WTC11 (cell line): Measurements from ENCODE around the gene MIX23. TPM values are rescaled to one million over a fixed set of nuclear protein-coding genes. Genes with fewer than 3 reads are reported as not detected.

ENCODE experiments used
- CREM ChIP-seq: sonication (generic); formaldehyde crosslinking; IDR thresholded peaks from 2 replicates; pipeline ENCODE4 v1.8.1; 2022; ENCODE audit warnings: mild to moderate bottlenecking, missing genetic modification reagents, moderate library complexity
- FOXJ3 ChIP-seq: sonication (generic); formaldehyde crosslinking; IDR thresholded peaks from 2 replicates; pipeline ENCODE4 v1.9.0; 2021; ENCODE audit warnings: missing genetic modification reagents, mild to moderate bottlenecking, borderline replicate concordance
- FOXP1 ChIP-seq: sonication (generic); formaldehyde crosslinking; IDR thresholded peaks from 2 replicates; pipeline ENCODE4 v1.8.0; 2022; ENCODE audit warnings: missing genetic modification reagents, mild to moderate bottlenecking, moderate library complexity, borderline replicate concordance
- GABPB1 ChIP-seq: sonication (generic); formaldehyde crosslinking; IDR thresholded peaks from 2 replicates; pipeline ENCODE4 v1.8.1; 2023; ENCODE audit warnings: mild to moderate bottlenecking, missing genetic modification reagents
- GRHL2 ChIP-seq: fragments of 250-450 bp; sonication (Bioruptor Pico); IDR thresholded peaks from 2 replicates; pipeline ENCODE4 v1.8.0; 2022; ENCODE audit warnings: mild to moderate bottlenecking, moderate library complexity; ENCODE audit not compliant: insufficient replicate concordance, severe bottlenecking
- NFATC4 ChIP-seq: fragments of 250-450 bp; sonication (Bioruptor Pico); IDR thresholded peaks from 2 replicates; pipeline ENCODE4 v1.9.0; 2021; ENCODE audit warnings: mild to moderate bottlenecking
- NR2C2 ChIP-seq: sonication (generic); formaldehyde crosslinking; IDR thresholded peaks from 2 replicates; pipeline ENCODE4 v1.8.0; 2022; ENCODE audit warnings: mild to moderate bottlenecking, missing genetic modification reagents
- NR3C1 ChIP-seq: sonication (generic); formaldehyde crosslinking; conservative IDR thresholded peaks from 2 replicates; pipeline ENCODE4 v1.8.1; 2023; ENCODE audit warnings: low read depth, mild to moderate bottlenecking, missing genetic modification reagents
- OVOL2 ChIP-seq: fragments of 250-450 bp; sonication (Bioruptor Pico); IDR thresholded peaks from 2 replicates; pipeline ENCODE4 v1.9.0; 2021; ENCODE audit warnings: mild to moderate bottlenecking, borderline replicate concordance
- SP1 ChIP-seq: sonication (generic); formaldehyde crosslinking; conservative IDR thresholded peaks from 2 replicates; pipeline ENCODE4 v1.8.1; 2022; ENCODE audit warnings: missing genetic modification reagents
- TCF7 ChIP-seq: sonication (generic); formaldehyde crosslinking; IDR thresholded peaks from 2 replicates; pipeline ENCODE4 v1.8.0; 2022; ENCODE audit warnings: mild to moderate bottlenecking, low read depth, missing genetic modification reagents, moderate library complexity
- TEAD4 ChIP-seq: sonication (generic); formaldehyde crosslinking; IDR thresholded peaks from 2 replicates; pipeline ENCODE4 v1.8.0; 2022; ENCODE audit warnings: mild to moderate bottlenecking, missing genetic modification reagents
- ZBTB21 ChIP-seq: sonication (generic); formaldehyde crosslinking; IDR thresholded peaks from 2 replicates; pipeline ENCODE4 v1.8.1; 2023; ENCODE audit warnings: mild to moderate bottlenecking, missing genetic modification reagents, borderline replicate concordance
- ZNF121 ChIP-seq: sonication (generic); formaldehyde crosslinking; IDR thresholded peaks from 2 replicates; pipeline ENCODE4 v1.8.0; 2023; ENCODE audit warnings: missing genetic modification reagents
- ZNF232 ChIP-seq: sonication (generic); formaldehyde crosslinking; IDR thresholded peaks from 2 replicates; pipeline ENCODE4 v1.8.0; 2022; ENCODE audit warnings: mild to moderate bottlenecking, missing genetic modification reagents
- ZNF317 ChIP-seq: sonication (generic); formaldehyde crosslinking; IDR thresholded peaks from 2 replicates; pipeline ENCODE4 v1.8.1; 2023; ENCODE audit warnings: low read depth, mild to moderate bottlenecking, moderate library complexity, missing genetic modification reagents, borderline replicate concordance
- ZNF416 ChIP-seq: fragments of 250-450 bp; sonication (Bioruptor Pico); IDR thresholded peaks from 2 replicates; pipeline ENCODE4 v1.9.0; 2021; ENCODE audit warnings: mild to moderate bottlenecking, inconsistent platforms
- total RNA-seq: library from RNA; stranded (reverse); gene quantifications from 3 replicates; pipeline ENCODE4 v1.2.3, GENCODE V29; 2021
- TF ChIP-seq, protein P1 (sequence below): sonication (generic); formaldehyde crosslinking; conservative IDR thresholded peaks from 2 replicates; pipeline ENCODE4 v1.8.1; 2023; ENCODE audit warnings: mild to moderate bottlenecking, low read depth, missing genetic modification reagents, moderate library complexity
- TF ChIP-seq, protein P2 (sequence below): sonication (generic); formaldehyde crosslinking; IDR thresholded peaks from 2 replicates; pipeline ENCODE4 v1.8.0; 2022; ENCODE audit warnings: mild to moderate bottlenecking, missing genetic modification reagents
- TF ChIP-seq, protein P3 (sequence below): sonication (generic); formaldehyde crosslinking; IDR thresholded peaks from 2 replicates; pipeline ENCODE4 v1.8.1; 2022; ENCODE audit warnings: low read depth, mild to moderate bottlenecking, moderate library complexity, missing genetic modification reagents, borderline replicate concordance
- TF ChIP-seq, protein P4 (sequence below): sonication (generic); formaldehyde crosslinking; IDR thresholded peaks from 2 replicates; pipeline ENCODE4 v1.8.1; 2023; ENCODE audit warnings: mild to moderate bottlenecking, moderate library complexity, missing genetic modification reagents
- TF ChIP-seq, protein P5 (sequence below): fragments of 250-450 bp; sonication (Bioruptor Pico); IDR thresholded peaks from 2 replicates; pipeline ENCODE4 v1.9.0; 2021; ENCODE audit warnings: mild to moderate bottlenecking, borderline replicate concordance
- TF ChIP-seq, protein P6 (sequence below): sonication (generic); formaldehyde crosslinking; IDR thresholded peaks from 2 replicates; pipeline ENCODE4 v1.8.0; 2022; ENCODE audit warnings: mild to moderate bottlenecking, missing genetic modification reagents
- TF ChIP-seq, protein P7 (sequence below): sonication (generic); formaldehyde crosslinking; IDR thresholded peaks from 2 replicates; pipeline ENCODE4 v1.8.1; 2023; ENCODE audit warnings: mild to moderate bottlenecking, missing genetic modification reagents, moderate library complexity

The MIX23 gene
- total RNA-seq, 1 experiment from 2014 or later: 81.7 TPM

DNA sequence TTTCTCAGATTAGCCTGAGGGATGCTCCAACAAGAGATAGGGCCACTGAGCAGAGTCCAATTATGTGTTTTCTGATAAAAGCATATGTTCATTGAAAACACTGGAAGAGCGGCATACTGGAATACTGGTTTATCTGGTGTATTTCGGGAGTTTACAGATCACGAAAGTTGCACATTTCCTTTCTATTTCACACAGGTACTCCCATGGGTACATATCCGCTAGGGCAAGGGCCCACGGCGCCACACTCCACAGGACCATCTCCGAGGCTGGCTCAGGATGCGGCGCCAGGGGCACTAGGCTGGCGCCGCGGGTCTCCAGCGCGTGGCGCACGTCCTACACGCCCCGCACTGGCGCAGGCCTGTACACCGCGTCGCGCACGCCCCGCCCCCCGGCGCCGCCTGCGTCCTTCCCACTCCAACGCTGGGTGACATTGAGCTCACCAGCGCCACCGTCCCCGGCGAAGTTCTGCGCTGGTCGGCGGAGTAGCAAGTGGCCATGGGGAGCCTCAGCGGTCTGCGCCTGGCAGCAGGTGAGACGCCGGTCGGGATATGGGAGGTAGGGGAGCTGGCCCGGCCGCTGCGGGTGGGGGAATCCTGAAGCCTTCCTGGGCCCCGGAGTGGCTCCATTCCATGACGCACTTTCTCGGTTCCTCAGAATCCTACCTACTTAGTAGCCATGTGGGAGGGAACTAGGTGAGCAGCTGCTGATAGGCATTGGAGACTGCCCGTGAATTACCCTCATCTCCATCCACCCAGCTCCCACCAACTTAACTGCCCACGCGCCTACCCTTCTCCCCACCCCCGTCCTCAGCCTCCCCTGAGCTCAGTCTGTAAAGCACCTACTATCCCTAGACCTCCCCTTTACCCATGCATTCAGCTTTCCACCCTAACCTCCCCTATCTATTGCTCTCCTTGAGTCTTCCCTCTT is 1.0 kb upstream of the MIX23 start, which contains the start of gene FAM162A (continued):
- TF ChIP-seq, protein P1, sequence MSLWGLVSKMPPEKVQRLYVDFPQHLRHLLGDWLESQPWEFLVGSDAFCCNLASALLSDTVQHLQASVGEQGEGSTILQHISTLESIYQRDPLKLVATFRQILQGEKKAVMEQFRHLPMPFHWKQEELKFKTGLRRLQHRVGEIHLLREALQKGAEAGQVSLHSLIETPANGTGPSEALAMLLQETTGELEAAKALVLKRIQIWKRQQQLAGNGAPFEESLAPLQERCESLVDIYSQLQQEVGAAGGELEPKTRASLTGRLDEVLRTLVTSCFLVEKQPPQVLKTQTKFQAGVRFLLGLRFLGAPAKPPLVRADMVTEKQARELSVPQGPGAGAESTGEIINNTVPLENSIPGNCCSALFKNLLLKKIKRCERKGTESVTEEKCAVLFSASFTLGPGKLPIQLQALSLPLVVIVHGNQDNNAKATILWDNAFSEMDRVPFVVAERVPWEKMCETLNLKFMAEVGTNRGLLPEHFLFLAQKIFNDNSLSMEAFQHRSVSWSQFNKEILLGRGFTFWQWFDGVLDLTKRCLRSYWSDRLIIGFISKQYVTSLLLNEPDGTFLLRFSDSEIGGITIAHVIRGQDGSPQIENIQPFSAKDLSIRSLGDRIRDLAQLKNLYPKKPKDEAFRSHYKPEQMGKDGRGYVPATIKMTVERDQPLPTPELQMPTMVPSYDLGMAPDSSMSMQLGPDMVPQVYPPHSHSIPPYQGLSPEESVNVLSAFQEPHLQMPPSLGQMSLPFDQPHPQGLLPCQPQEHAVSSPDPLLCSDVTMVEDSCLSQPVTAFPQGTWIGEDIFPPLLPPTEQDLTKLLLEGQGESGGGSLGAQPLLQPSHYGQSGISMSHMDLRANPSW: no peak
- TF ChIP-seq CREM (CRISPR knock-in tag) (no peak), ZNF317 (no peak), GRHL2 (CRISPR knock-in tag) (no peak), SP1 (CRISPR knock-in tag) (peak; percentile 95), FOXJ3 (CRISPR knock-in tag) (no peak), NFATC4 (no peak), NR3C1 (CRISPR knock-in tag) (no peak), ZNF121 (CRISPR knock-in tag) (no peak), TEAD4 (CRISPR knock-in tag) (no peak), GABPB1 (CRISPR knock-in tag) (peak; percentile 49), NR2C2 (CRISPR knock-in tag) (no peak), ZBTB21 (CRISPR knock-in tag) (peak; percentile 93), FOXP1 (CRISPR knock-in tag) (peak; percentile 69), ZNF232 (peak; percentile 69; the same call in 1 of the 2 replicates), ZNF416 (CRISPR knock-in tag) (no peak), OVOL2 (CRISPR knock-in tag) (no peak), TCF7 (CRISPR knock-in tag) (no peak)
- TF ChIP-seq, protein P2, sequence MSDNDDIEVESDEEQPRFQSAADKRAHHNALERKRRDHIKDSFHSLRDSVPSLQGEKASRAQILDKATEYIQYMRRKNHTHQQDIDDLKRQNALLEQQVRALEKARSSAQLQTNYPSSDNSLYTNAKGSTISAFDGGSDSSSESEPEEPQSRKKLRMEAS (CRISPR knock-in tag): peak; percentile 93
- TF ChIP-seq, protein P3, sequence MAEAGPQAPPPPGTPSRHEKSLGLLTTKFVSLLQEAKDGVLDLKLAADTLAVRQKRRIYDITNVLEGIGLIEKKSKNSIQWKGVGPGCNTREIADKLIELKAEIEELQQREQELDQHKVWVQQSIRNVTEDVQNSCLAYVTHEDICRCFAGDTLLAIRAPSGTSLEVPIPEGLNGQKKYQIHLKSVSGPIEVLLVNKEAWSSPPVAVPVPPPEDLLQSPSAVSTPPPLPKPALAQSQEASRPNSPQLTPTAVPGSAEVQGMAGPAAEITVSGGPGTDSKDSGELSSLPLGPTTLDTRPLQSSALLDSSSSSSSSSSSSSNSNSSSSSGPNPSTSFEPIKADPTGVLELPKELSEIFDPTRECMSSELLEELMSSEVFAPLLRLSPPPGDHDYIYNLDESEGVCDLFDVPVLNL (CRISPR knock-in tag): no peak
- TF ChIP-seq, protein P4, sequence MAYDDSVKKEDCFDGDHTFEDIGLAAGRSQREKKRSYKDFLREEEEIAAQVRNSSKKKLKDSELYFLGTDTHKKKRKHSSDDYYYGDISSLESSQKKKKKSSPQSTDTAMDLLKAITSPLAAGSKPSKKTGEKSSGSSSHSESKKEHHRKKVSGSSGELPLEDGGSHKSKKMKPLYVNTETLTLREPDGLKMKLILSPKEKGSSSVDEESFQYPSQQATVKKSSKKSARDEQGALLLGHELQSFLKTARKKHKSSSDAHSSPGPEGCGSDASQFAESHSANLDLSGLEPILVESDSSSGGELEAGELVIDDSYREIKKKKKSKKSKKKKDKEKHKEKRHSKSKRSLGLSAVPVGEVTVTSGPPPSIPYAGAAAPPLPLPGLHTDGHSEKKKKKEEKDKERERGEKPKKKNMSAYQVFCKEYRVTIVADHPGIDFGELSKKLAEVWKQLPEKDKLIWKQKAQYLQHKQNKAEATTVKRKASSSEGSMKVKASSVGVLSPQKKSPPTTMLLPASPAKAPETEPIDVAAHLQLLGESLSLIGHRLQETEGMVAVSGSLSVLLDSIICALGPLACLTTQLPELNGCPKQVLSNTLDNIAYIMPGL (CRISPR knock-in tag): peak; percentile 97
- TF ChIP-seq, protein P5, sequence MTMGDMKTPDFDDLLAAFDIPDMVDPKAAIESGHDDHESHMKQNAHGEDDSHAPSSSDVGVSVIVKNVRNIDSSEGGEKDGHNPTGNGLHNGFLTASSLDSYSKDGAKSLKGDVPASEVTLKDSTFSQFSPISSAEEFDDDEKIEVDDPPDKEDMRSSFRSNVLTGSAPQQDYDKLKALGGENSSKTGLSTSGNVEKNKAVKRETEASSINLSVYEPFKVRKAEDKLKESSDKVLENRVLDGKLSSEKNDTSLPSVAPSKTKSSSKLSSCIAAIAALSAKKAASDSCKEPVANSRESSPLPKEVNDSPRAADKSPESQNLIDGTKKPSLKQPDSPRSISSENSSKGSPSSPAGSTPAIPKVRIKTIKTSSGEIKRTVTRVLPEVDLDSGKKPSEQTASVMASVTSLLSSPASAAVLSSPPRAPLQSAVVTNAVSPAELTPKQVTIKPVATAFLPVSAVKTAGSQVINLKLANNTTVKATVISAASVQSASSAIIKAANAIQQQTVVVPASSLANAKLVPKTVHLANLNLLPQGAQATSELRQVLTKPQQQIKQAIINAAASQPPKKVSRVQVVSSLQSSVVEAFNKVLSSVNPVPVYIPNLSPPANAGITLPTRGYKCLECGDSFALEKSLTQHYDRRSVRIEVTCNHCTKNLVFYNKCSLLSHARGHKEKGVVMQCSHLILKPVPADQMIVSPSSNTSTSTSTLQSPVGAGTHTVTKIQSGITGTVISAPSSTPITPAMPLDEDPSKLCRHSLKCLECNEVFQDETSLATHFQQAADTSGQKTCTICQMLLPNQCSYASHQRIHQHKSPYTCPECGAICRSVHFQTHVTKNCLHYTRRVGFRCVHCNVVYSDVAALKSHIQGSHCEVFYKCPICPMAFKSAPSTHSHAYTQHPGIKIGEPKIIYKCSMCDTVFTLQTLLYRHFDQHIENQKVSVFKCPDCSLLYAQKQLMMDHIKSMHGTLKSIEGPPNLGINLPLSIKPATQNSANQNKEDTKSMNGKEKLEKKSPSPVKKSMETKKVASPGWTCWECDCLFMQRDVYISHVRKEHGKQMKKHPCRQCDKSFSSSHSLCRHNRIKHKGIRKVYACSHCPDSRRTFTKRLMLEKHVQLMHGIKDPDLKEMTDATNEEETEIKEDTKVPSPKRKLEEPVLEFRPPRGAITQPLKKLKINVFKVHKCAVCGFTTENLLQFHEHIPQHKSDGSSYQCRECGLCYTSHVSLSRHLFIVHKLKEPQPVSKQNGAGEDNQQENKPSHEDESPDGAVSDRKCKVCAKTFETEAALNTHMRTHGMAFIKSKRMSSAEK (CRISPR knock-in tag): no peak
- TF ChIP-seq, protein P6, sequence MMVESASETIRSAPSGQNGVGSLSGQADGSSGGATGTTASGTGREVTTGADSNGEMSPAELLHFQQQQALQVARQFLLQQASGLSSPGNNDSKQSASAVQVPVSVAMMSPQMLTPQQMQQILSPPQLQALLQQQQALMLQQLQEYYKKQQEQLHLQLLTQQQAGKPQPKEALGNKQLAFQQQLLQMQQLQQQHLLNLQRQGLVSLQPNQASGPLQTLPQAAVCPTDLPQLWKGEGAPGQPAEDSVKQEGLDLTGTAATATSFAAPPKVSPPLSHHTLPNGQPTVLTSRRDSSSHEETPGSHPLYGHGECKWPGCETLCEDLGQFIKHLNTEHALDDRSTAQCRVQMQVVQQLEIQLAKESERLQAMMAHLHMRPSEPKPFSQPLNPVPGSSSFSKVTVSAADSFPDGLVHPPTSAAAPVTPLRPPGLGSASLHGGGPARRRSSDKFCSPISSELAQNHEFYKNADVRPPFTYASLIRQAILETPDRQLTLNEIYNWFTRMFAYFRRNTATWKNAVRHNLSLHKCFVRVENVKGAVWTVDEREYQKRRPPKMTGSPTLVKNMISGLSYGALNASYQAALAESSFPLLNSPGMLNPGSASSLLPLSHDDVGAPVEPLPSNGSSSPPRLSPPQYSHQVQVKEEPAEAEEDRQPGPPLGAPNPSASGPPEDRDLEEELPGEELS (CRISPR knock-in tag): peak; percentile 86; the same call in 1 of the 2 replicates
- TF ChIP-seq, protein P7, sequence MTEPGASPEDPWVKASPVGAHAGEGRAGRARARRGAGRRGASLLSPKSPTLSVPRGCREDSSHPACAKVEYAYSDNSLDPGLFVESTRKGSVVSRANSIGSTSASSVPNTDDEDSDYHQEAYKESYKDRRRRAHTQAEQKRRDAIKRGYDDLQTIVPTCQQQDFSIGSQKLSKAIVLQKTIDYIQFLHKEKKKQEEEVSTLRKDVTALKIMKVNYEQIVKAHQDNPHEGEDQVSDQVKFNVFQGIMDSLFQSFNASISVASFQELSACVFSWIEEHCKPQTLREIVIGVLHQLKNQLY (CRISPR knock-in tag): no peak
